IMR-90 (cell line): ENCODE data around the gene ACACB. TPM values are rescaled to one million over a fixed set of nuclear protein-coding genes. Genes with fewer than 3 reads are reported as not detected.

Source experiments
- ATAC-seq: fragments of 200-7000 bp; cut with Tn5 transposase; 2 replicates; pipeline ENCODE4 v1.9.1; 2020; ENCODE audit warnings: low read depth, mild to moderate bottlenecking, moderate library complexity
- BruUV-seq: library from RNA; stranded (reverse); fragments of 400-500 nt; replicated peaks from 2 replicates; lab custom pipeline; 2021; lab: Mats Ljungman, UMichigan
- CTCF ChIA-PET: fragments of 300-600 bp; formaldehyde crosslinking; extraction: SDS; loops from one replicate; lab custom pipeline; 2021; ENCODE audit warnings: antibody characterized with exemption; lab: Yijun Ruan, JAX
- POLR2A ChIA-PET: fragments of 300-600 bp; sonication (Branson Sonifier 250); formaldehyde crosslinking; loops from one replicate; lab custom pipeline; 2022; ENCODE audit warnings: antibody characterized with exemption; ENCODE audit not compliant: unreplicated experiment; lab: Charles Lee
- DNase-seq: peaks from one replicate; pipeline ENCODE4 v3.0.0; 2013
- H2AFZ ChIP-seq: replicated peaks from 2 replicates; pipeline ENCODE3; 2013; ENCODE audit warnings: low read length, mild to moderate bottlenecking; ENCODE audit not compliant: poor library complexity
- H2AK5ac ChIP-seq: 2 replicates; pipeline ENCODE4 v1.6.1; 2013; ENCODE audit warnings: low read depth, low read length, inconsistent platforms
- H2AK9ac ChIP-seq: replicated peaks from 2 replicates; pipeline ENCODE3; 2013; ENCODE audit warnings: mild to moderate bottlenecking, low read depth, low read length, moderate library complexity; ENCODE audit not compliant: poor library complexity
- H2BK120ac ChIP-seq: 2 replicates; pipeline ENCODE4 v1.6.1; 2013; ENCODE audit warnings: low read depth, low read length, inconsistent platforms
- H2BK15ac ChIP-seq: 3 replicates; pipeline ENCODE4 v1.6.1; 2013; ENCODE audit warnings: low read depth, low read length, inconsistent platforms
- H2BK20ac ChIP-seq: 2 replicates; pipeline ENCODE4 v1.6.1; 2013; ENCODE audit warnings: low read depth, mild to moderate bottlenecking, inconsistent platforms, low read length, moderate library complexity
- H2BK5ac ChIP-seq: 2 replicates; pipeline ENCODE4 v1.6.1; 2013; ENCODE audit warnings: mild to moderate bottlenecking, low read depth, low read length, inconsistent platforms; ENCODE audit not compliant: poor library complexity, severe bottlenecking
- H3K14ac ChIP-seq: replicated peaks from 2 replicates; pipeline ENCODE4 v1.6.1; 2013; ENCODE audit warnings: low read depth, low read length, inconsistent platforms
- H3K18ac ChIP-seq: 2 replicates; pipeline ENCODE4 v1.6.1; 2013; ENCODE audit warnings: low read depth, low read length, control low read depth
- H3K23ac ChIP-seq: 2 replicates; pipeline ENCODE4 v1.6.1; 2013; ENCODE audit warnings: low read depth, low read length, inconsistent platforms
- H3K27ac ChIP-seq: 2 replicates; pipeline ENCODE4 v1.5.1; 2013; ENCODE audit warnings: mild to moderate bottlenecking, control low read depth, low read length; ENCODE audit not compliant: insufficient read depth
- H3K27me3 ChIP-seq: 2 replicates; pipeline ENCODE4 v1.6.1; 2013; ENCODE audit warnings: low read length; ENCODE audit not compliant: control insufficient read depth, insufficient read depth
- H3K36me3 ChIP-seq: 2 replicates; pipeline ENCODE4 v1.6.1; 2013; ENCODE audit warnings: low read length, mixed read lengths; ENCODE audit not compliant: control insufficient read depth, insufficient read depth
- H3K4ac ChIP-seq: 2 replicates; pipeline ENCODE4 v1.6.1; 2013; ENCODE audit warnings: low read depth, low read length, inconsistent platforms
- H3K4me1 ChIP-seq: 2 replicates; pipeline ENCODE4 v1.6.1; 2013; ENCODE audit warnings: low read length, mixed read lengths; ENCODE audit not compliant: control insufficient read depth, insufficient read depth
- H3K4me2 ChIP-seq: 2 replicates; pipeline ENCODE4 v1.6.1; 2013; ENCODE audit warnings: low read depth, mild to moderate bottlenecking, control low read depth, low read length, moderate library complexity
- H3K4me3 ChIP-seq: 2 replicates; pipeline ENCODE4 v1.5.1; 2013; ENCODE audit warnings: low read depth, mild to moderate bottlenecking, control low read depth, low read length, moderate library complexity; ENCODE audit not compliant: insufficient read depth
- H3K56ac ChIP-seq: 2 replicates; pipeline ENCODE4 v1.6.1; 2013; ENCODE audit warnings: low read length, inconsistent platforms; ENCODE audit not compliant: insufficient read depth; ENCODE audit errors: extremely low read depth
- H3K79me1 ChIP-seq, 2 experiments: 2 replicates each; pipeline ENCODE4 v1.6.1; 2013; ENCODE audit warnings: low read length in 2 of 2, inconsistent platforms in 1 of 2, low read depth in 1 of 2
- H3K9ac ChIP-seq: 2 replicates; pipeline ENCODE4 v1.6.1; 2013; ENCODE audit warnings: low read depth, low read length, control low read depth
- H3K9me1 ChIP-seq: 2 replicates; pipeline ENCODE4 v1.6.1; 2013; ENCODE audit warnings: low read length, inconsistent platforms; ENCODE audit not compliant: insufficient read depth
- H3K9me3 ChIP-seq: 2 replicates; pipeline ENCODE4 v1.6.1; 2013; ENCODE audit warnings: low read length; ENCODE audit not compliant: control insufficient read depth, insufficient read depth
- H4K20me1 ChIP-seq: 2 replicates; pipeline ENCODE4 v1.6.1; 2013; ENCODE audit warnings: low read length, inconsistent platforms; ENCODE audit not compliant: insufficient read depth
- H4K5ac ChIP-seq: 2 replicates; pipeline ENCODE4 v1.6.1; 2013; ENCODE audit warnings: mild to moderate bottlenecking, low read depth, low read length, control low read depth
- H4K8ac ChIP-seq, 2 experiments: 2 replicates each; pipeline ENCODE4 v1.6.1; 2013; ENCODE audit warnings: low read depth in 2 of 2, low read length in 2 of 2, control low read depth in 1 of 2, inconsistent platforms in 1 of 2
- H4K91ac ChIP-seq: 2 replicates; pipeline ENCODE4 v1.6.1; 2013; ENCODE audit warnings: low read depth, low read length, inconsistent platforms; ENCODE audit not compliant: insufficient read depth
- BHLHE40 ChIP-seq: fragments of 150-350 bp; IDR thresholded peaks from 2 replicates; pipeline ENCODE4 v1.6.1; 2016; ENCODE audit warnings: mild to moderate bottlenecking, low read depth, low read length
- CEBPB ChIP-seq: IDR thresholded peaks from 2 replicates; pipeline ENCODE4 v1.6.1; 2012; ENCODE audit warnings: low read depth, low read length, improper control_type of control experiment
- FOS ChIP-seq: fragments of 150-350 bp; IDR thresholded peaks from 2 replicates; pipeline ENCODE4 v1.6.1; 2016; ENCODE audit warnings: low read depth, low read length
- MAFK ChIP-seq: IDR thresholded peaks from 2 replicates; pipeline ENCODE4 v1.6.1; 2012; ENCODE audit warnings: low read depth, low read length, improper control_type of control experiment
- MAZ ChIP-seq: IDR thresholded peaks from 2 replicates; pipeline ENCODE4 v1.6.1; 2012; ENCODE audit warnings: low read depth, mild to moderate bottlenecking, low read length, improper control_type of control experiment, moderate library complexity, borderline replicate concordance
- NFE2L2 ChIP-seq: fragments of 150-350 bp; IDR thresholded peaks from 2 replicates; pipeline ENCODE4 v1.6.1; 2016; ENCODE audit warnings: low read depth, mild to moderate bottlenecking, low read length
- POLR2A ChIP-seq: IDR thresholded peaks from 2 replicates; pipeline ENCODE4 v1.6.1; 2012; ENCODE audit warnings: mild to moderate bottlenecking, low read depth, low read length
- RAD21 ChIP-seq: IDR thresholded peaks from 2 replicates; pipeline ENCODE4 v1.6.1; 2012; ENCODE audit warnings: low read length, improper control_type of control experiment
- RCOR1 ChIP-seq: IDR thresholded peaks from 2 replicates; pipeline ENCODE4 v1.6.1; 2012; ENCODE audit warnings: mild to moderate bottlenecking, low read length, improper control_type of control experiment; ENCODE audit not compliant: insufficient replicate concordance
- WGBS, 2 experiments: methylation state at CpG; one replicate each; pipeline versions ENCODE4 v1.1.5 to v1.1.7; 2013; ENCODE audit warnings: missing lambda C conversion rate in 2 of 2; ENCODE audit not compliant: insufficient read length in 1 of 2; ENCODE audit errors: extremely low coverage in 2 of 2; 5-methylcytosine and 5-hydroxymethylcytosine counted together
- dilution Hi-C: fragments of 300-500 bp; cut with HindIII; formaldehyde crosslinking; loops from one replicate; pipeline ENCODE4 v1.14.3; 2018; ENCODE audit warnings: low sequenced_read_pairs; ENCODE audit not compliant: unreplicated experiment
- in situ Hi-C: fragments of 300-500 bp; cut with MboI; formaldehyde crosslinking; loops from 3 replicates; pipeline ENCODE4 v1.14.3; 2019; ENCODE audit warnings: low sequenced_read_pairs, inconsistent platforms, mixed read lengths
- intact Hi-C: fragments of 100-400 bp; cut with micrococcal nuclease; formaldehyde crosslinking; loops from 2 replicates; pipeline ENCODE4 v1.10.0; 2022
- polyA plus RNA-seq, 3 experiments: library from polyadenylated mRNA; depleted of rRNA; stranded (reverse); fragments of >200 nt; gene quantifications; 2 replicates each; pipeline ENCODE4 v1.2.3, GENCODE V29; 2012; ENCODE audit warnings: low replicate concordance in 1 of 3
- total RNA-seq: library from RNA; depleted of rRNA; stranded (reverse); fragments of >200 nt; gene quantifications from 2 replicates; pipeline ENCODE4 v1.2.3, GENCODE V29; 2012
- TF ChIP-seq, protein P1 (sequence below): fragments of 150-350 bp; IDR thresholded peaks from 2 replicates; pipeline ENCODE4 v1.6.1; 2017; ENCODE audit warnings: mild to moderate bottlenecking, antibody characterized with exemption, low read length, low read depth

The ACACB gene
- total and polyA plus RNA-seq, 2 of the 4 experiments (the other 2 are of a cell fraction), result 2.0 to 2.1 TPM

DNA sequence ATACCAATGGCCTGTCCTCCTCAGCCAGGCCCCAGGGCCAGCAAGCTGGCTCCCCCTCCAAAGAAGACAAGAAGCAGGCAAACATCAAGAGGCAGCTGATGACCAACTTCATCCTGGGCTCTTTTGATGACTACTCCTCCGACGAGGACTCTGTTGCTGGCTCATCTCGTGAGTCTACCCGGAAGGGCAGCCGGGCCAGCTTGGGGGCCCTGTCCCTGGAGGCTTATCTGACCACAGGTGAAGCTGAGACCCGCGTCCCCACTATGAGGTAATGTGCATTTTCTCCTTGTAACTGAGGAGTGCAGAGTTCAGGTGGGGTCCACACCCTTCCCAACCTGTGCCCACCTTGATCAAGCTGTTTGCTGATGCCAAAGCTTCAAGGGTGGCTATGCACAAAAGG is 23.4 kb downstream of the ACACB start:
- Histone ChIP-seq H3K9ac (no peak overlapping the region), H4K8ac (no peak overlapping the region), H2AK9ac (no peak overlapping the region), H3K9me1 (no peaks in the 10 kb centered on the region), H3K18ac (no peak overlapping the region), H3K4me3 (no peak overlapping the region), H3K27me3 (no peaks in the 10 kb centered on the region; the same call in 1 of the 2 replicates), H4K5ac (no peak overlapping the region), H2AK5ac (no peak overlapping the region), H3K4ac (no peak overlapping the region), H2BK5ac (no peak overlapping the region), H4K91ac (no peak overlapping the region), H3K14ac (no peak overlapping the region), H2BK20ac (no peak overlapping the region), H2AFZ (no peak overlapping the region), H3K23ac (no peak overlapping the region), H3K79me1 (no peaks in the 10 kb centered on the region), H3K4me2 (no peak overlapping the region), H3K4me1 (no peaks in the 10 kb centered on the region), H3K27ac (no peak overlapping the region), H2BK15ac (no peak overlapping the region), H3K36me3 (no peaks in the 10 kb centered on the region), H3K56ac (no peak overlapping the region), H4K20me1 (no peaks in the 10 kb centered on the region), H3K9me3 (no peaks in the 10 kb centered on the region), H2BK120ac (no peak overlapping the region)
- WGBS, 2 experiments, result no CpG with 5 or more reads among the region's 7 CpGs
- POLR2A ChIA-PET, result no interaction called here
- dilution Hi-C loops (no loop called here), intact Hi-C loops (no loop called here), in situ Hi-C loops (no loop called here)
- ATAC-seq, result no peak
- CTCF ChIA-PET, result no interaction called here
- no peak for DNase-seq
- no TSS peak for BruUV-seq
- TF ChIP-seq MAZ, result no peak
- no peak for TF ChIP-seq BHLHE40
- no peak for TF ChIP-seq NFE2L2
- no peak for TF ChIP-seq MAFK
- no peak for TF ChIP-seq RAD21
- TF ChIP-seq, protein P1, sequence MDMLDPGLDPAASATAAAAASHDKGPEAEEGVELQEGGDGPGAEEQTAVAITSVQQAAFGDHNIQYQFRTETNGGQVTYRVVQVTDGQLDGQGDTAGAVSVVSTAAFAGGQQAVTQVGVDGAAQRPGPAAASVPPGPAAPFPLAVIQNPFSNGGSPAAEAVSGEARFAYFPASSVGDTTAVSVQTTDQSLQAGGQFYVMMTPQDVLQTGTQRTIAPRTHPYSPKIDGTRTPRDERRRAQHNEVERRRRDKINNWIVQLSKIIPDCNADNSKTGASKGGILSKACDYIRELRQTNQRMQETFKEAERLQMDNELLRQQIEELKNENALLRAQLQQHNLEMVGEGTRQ, result no peak
- no peak for TF ChIP-seq CEBPB
- TF ChIP-seq POLR2A, result no peak
- TF ChIP-seq RCOR1, result no peak
- no peak for TF ChIP-seq FOS
